ENCODE measurements around the gene ARID5A. TPM values are rescaled to one million over a fixed set of nuclear protein-coding genes. Genes with fewer than 3 reads are reported as not detected.

The ARID5A gene
- total and polyA plus RNA-seq, 2 of the 13 experiments (the other 11 are each of a cell fraction or from before 2014, with no cell fraction given): 6.0 to 9.5 TPM

GRCh38 chr2:96549967-96550786, 13.6 kb downstream of the ARID5A start (continued):
- TF ChIP-seq PRDM15 (CRISPR knock-in tag; IDR thresholded peaks at IDR 0.05) (peak; percentile 72; the same call in 1 of the 2 replicates), GPN1 (CRISPR knock-in tag; IDR thresholded peaks at IDR 0.05; ENCODE audit: borderline replicate concordance) (no peak), DR1 (CRISPR knock-in tag; IDR thresholded peaks at IDR 0.05) (no peak), KAT7 (CRISPR knock-in tag; IDR thresholded peaks at IDR 0.05; ENCODE audit: borderline replicate concordance) (peak; percentile 82; the same call in 1 of the 2 replicates), ZNF589 (CRISPR knock-in tag; conservative IDR thresholded peaks at IDR 0.05) (peak; percentile 96), KDM5B (CRISPR knock-in tag; IDR thresholded peaks at IDR 0.05; ENCODE audit: borderline replicate concordance) (peak; percentile 87), TFE3 (CRISPR knock-in tag; IDR thresholded peaks at IDR 0.05) (peak; percentile 90), ZNF280B (CRISPR knock-in tag; IDR thresholded peaks at IDR 0.05; ENCODE audit: borderline replicate concordance) (no peak), ZBTB4 (CRISPR knock-in tag; IDR thresholded peaks at IDR 0.05; ENCODE audit: borderline replicate concordance) (peak; percentile 73; the same call in 1 of the 2 replicates), CCDC6 (CRISPR knock-in tag; IDR thresholded peaks at IDR 0.05) (peak; percentile 99), ZNF432 (CRISPR knock-in tag; IDR thresholded peaks at IDR 0.05; ENCODE audit: borderline replicate concordance) (no peak), SMC3 (IDR thresholded peaks at IDR 0.05; ENCODE audit: low read length) (peak; percentile 35; the same call in 1 of the 2 replicates), ZNF724P (CRISPR knock-in tag; IDR thresholded peaks at IDR 0.05; ENCODE audit: borderline replicate concordance) (no peak; the same call in 1 of the 2 replicates), RXRA (CRISPR knock-in tag; IDR thresholded peaks at IDR 0.05) (peak; percentile 90), KLF16 (CRISPR knock-in tag; IDR thresholded peaks at IDR 0.05) (peak in 1 of 2 experiments; percentile 88; a peak in 2 of 4 replicates), GLI4 (CRISPR knock-in tag; IDR thresholded peaks at IDR 0.05; ENCODE audit: borderline replicate concordance) (peak; percentile 46; the same call in 1 of the 2 replicates), LBX2 (CRISPR knock-in tag; IDR thresholded peaks at IDR 0.05; ENCODE audit: borderline replicate concordance) (peak; percentile 78; the same call in 1 of the 2 replicates)
